ENCODE data around the gene RALB. TPM values are rescaled to one million over a fixed set of nuclear protein-coding genes. Genes with fewer than 3 reads are reported as not detected.
"Not testable (repeated sequence)": the region's sequence is repeated elsewhere in the genome, so short reads cannot be mapped to it uniquely, and the experiment has no call there.

RALB gene
- total and polyA plus RNA-seq, 2 of the 8 experiments (the other 6 are each of a cell fraction or from before 2014, with no cell fraction given): 12.0 to 16.6 TPM

GRCh38 chr2:120258196-120258595 is 5.5 kb downstream of the RALB start (continued):
- no peak for TF ChIP-seq EZH2 (IDR thresholded peaks at IDR 0.05; ENCODE audit: low read depth, low read length, severe bottlenecking)
- no peak for TF ChIP-seq USF2 (IDR thresholded peaks at IDR 0.05; ENCODE audit: low read length)
- no peak for TF ChIP-seq YY1 (IDR thresholded peaks at IDR 0.05; ENCODE audit: low read depth, low read length)

- H3K9ac ChIP-seq (replicated peaks in 1 of 4; ENCODE audit: extremely low read depth in 1 of 4, low read depth in 3 of 4, low read length in 3 of 4); H3K79me2 ChIP-seq (ENCODE audit: control insufficient read depth in 1 of 2, insufficient read depth in 2 of 2, low read length in 2 of 2); POLR2A ChIA-PET (ENCODE audit: partially characterized antibody); H2BK15ac ChIP-seq (ENCODE audit: low read length); H4K91ac ChIP-seq (replicated peaks; ENCODE audit: insufficient read length, low read length); H3K4me1 ChIP-seq (replicated peaks in 1 of 4; ENCODE audit: control insufficient read depth in 3 of 4, insufficient read depth in 4 of 4, low read length in 3 of 4); H3K18ac ChIP-seq (ENCODE audit: extremely low read depth, low read length); H2BK12ac ChIP-seq (ENCODE audit: low read depth, low read length); H2AFZ ChIP-seq (ENCODE audit: low read length); H3K23ac ChIP-seq (ENCODE audit: insufficient read length); H3K14ac ChIP-seq (ENCODE audit: insufficient read length); H2AK5ac ChIP-seq (ENCODE audit: low read depth, low read length); H3K27me3 ChIP-seq (replicated peaks in 1 of 4; ENCODE audit: control insufficient read depth in 3 of 4, extremely low read depth in 1 of 4, insufficient read depth in 3 of 4, low read length in 3 of 4); H3K4me3 ChIP-seq (ENCODE audit: extremely low read depth in 1 of 4, insufficient read depth in 2 of 4, low read depth in 3 of 4, low read length in 4 of 4); DNase-seq (ENCODE audit: low read depth in 1 of 2, low spot score in 2 of 2); H3K27ac ChIP-seq (ENCODE audit: low read depth, low read length); FAIRE-seq; H4K8ac ChIP-seq (ENCODE audit: extremely low read depth, insufficient read depth, low read length); H4K20me1 ChIP-seq (replicated peaks in 1 of 2; ENCODE audit: control insufficient read depth in 1 of 2, insufficient read depth in 2 of 2, low read length in 2 of 2); H3K4me2 ChIP-seq (ENCODE audit: insufficient read depth in 1 of 2, low read depth in 2 of 2, low read length in 2 of 2); H3K23me2 ChIP-seq (ENCODE audit: low read depth, low read length); H4K5ac ChIP-seq (ENCODE audit: insufficient read length, low read depth, low read length); H2BK20ac ChIP-seq (ENCODE audit: low read length); H3K36me3 ChIP-seq (ENCODE audit: control insufficient read depth in 2 of 4, insufficient read depth in 4 of 4, low read length in 3 of 4); H3K56ac ChIP-seq (replicated peaks; ENCODE audit: insufficient read length, low read depth, low read length); H3K4ac ChIP-seq (replicated peaks; ENCODE audit: insufficient read length, low read depth, low read length); H2BK5ac ChIP-seq (ENCODE audit: low read depth, low read length); H3K79me1 ChIP-seq (ENCODE audit: low read depth, low read length); H2BK120ac ChIP-seq (replicated peaks; ENCODE audit: low read depth, low read length); CTCF ChIA-PET (ENCODE audit: partially characterized antibody): not testable (repeated sequence)
- 98% methylated on average over 8 of the region's 15 CpGs; no CpG with 5 or more reads in 1 of the 2 experiments for WGBS, 2 experiments (ENCODE audit: extremely low coverage in 1 of 2, insufficient coverage in 1 of 2, insufficient read length in 1 of 2, insufficient replicate concordance in 2 of 2, low coverage in 1 of 2, low lambda C conversion rate in 2 of 2, missing lambda C conversion rate in 1 of 2)
- H3K9me3 ChIP-seq (ENCODE audit: insufficient read depth in 2 of 2, low read depth in 1 of 2, low read length in 1 of 2): peaks cover 7 to 11% of the 10 kb centered on the region in 2 experiments; a peak in 2 of 4 replicates
Measured at GRCh38 chr2:120259939-120260338, 7.3 kb downstream of the RALB start.
